ENCODE data around the gene BUD13. TPM values are rescaled to one million over a fixed set of nuclear protein-coding genes. Genes with fewer than 3 reads are reported as not detected.
"Not testable (repeated sequence)": the region's sequence is repeated elsewhere in the genome, so short reads cannot be mapped to it uniquely, and the experiment has no call there.

The BUD13 gene
- total RNA-seq, 1 donor from 2014 or later, result 11.6 TPM

DNA sequence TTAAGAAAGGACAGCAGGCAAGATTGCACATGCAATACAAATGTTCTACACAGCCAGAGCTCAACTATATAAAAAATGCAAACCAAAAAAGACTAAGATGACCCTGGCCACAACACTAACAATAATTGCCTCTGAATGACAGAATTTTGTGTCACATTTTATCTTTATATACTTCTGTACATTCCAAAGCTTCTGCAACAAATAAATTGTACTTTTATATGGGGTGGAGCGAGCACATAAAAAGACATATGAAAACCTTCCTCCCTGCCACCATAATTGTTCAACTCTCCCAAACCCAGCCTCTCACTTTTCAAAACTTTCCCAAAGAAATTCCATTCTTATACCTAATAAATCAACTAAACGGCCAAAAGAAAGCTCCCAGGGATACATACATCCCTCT is 10.7 kb downstream of the BUD13 start:
- DNase-seq (ENCODE audit: extremely low read depth, low read depth, low spot score), result no peak

GRCh38 chr11:116756044-116756443 is 16.7 kb downstream of the BUD13 start:
- DNase-seq (ENCODE audit: extremely low read depth, low read depth, low spot score), result not testable (repeated sequence)

GRCh38 chr11:116750070-116750718 is 22.6 kb downstream of the BUD13 start:
- no peak for DNase-seq (ENCODE audit: extremely low read depth, low read depth, low spot score)

- DNase-seq (ENCODE audit: extremely low read depth, low read depth, low spot score), result no peak
Measured at GRCh38 chr11:116742104-116742503, 30.7 kb downstream of the BUD13 start.

DNA sequence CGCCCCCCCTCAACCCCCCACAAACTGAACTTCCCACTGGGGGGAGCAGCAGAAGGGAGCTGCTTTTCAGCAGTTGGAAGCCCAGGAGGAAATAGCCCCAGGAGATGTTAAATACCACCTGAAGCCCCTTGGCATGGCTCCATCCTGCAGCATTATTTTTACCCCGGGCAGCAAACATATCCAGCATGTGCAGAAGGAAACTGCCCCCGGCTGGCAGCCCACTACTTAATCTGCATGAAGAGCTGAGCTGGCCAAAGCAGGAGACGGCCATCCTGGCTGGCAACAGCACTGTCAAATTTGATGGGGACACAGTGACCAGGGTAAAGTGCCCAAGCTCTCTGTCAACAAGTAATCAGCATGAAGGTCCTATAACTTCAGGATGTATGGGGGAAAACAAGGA is 32.0 kb downstream of the BUD13 start:
- no peak for DNase-seq (ENCODE audit: extremely low read depth, low read depth, low spot score)

- no peak for DNase-seq (ENCODE audit: extremely low read depth, low read depth, low spot score)
Measured at GRCh38 chr11:116738975-116739374, 33.8 kb downstream of the BUD13 start.

DNA sequence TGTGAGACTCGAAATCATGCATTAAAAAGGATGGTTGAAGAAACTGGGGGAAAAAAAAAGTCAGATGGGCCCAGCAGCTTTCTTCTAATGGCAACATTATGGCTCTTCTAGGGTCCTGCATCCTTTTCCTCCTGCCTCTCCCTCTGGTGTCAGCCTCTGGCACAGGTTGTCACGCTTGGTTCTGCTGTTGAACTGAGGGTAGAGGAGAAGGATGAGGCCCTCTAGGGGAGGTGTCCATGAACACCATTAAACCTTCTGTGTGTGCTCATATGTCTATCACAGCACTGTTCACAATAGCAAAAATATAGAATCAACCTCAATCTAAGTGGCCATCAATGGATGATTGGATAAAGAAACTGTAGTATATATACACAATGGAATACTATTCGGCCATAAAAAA is 36.0 kb downstream of the BUD13 start:
- DNase-seq (ENCODE audit: extremely low read depth, low read depth, low spot score), result no peak

GRCh38 chr11:116733969-116734508 is 38.7 kb downstream of the BUD13 start:
- no peak for DNase-seq (ENCODE audit: extremely low read depth, low read depth, low spot score)

DNA sequence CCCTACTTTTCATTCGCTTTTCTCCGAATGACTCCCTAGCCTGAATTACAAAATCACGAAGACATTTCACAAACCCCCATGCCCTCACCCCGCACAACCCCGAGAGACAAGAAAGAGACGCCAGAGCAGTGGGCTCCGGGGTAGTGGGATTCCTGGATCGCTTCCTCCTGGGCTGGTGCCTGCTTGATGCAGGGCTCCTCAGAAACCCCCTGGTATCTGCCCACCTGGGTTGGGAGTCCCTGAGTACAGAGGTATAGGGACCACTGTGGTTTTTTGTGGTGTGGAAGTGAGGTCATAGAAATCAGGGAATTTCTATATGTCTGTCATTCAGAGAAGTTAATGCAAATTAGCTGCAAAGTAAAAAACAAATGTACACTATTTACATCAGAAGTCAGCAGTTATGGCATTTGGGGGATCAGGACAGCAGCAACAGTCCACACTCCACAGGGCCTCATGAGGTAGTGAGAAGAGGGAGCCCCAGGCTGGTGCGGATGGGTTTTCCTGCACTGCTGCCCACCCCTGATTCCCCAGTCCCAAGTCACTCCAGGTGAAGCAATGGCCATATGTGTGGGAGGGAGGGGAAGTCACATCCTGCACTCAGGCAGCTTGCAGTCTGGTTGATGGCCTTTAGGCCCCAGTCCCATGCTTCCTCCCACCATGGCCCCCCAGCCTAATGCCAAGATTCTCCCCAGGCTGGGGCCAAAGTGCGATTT is 39.6 kb downstream of the BUD13 start:
- no peak for DNase-seq (ENCODE audit: extremely low read depth, low read depth, low spot score)

- DNase-seq (ENCODE audit: extremely low read depth, low read depth, low spot score), result no peak
Measured at GRCh38 chr11:116732271-116733042, 40.3 kb downstream of the BUD13 start.

DNA sequence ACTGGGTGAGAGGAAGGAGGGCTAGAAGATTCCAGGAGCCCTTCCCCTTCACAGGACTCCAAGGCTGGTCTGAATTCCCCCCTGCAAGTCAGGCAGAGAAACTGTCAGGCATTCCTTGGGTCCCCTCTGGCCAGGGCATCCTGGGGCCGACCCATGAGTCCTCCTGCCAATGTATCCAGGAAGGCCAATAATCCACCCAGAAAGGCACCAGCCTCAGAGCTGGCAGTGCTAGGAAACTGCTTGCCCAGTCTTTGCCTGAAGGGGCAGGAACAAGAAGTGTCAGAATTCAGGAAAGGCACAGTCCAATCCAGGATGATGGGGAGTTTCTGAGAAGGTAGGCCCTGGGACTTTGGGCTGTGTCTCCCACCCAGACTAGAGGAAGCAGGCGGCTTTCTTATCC is 41.0 kb downstream of the BUD13 start:
- no peak for DNase-seq (ENCODE audit: extremely low read depth, low read depth, low spot score)

DNA sequence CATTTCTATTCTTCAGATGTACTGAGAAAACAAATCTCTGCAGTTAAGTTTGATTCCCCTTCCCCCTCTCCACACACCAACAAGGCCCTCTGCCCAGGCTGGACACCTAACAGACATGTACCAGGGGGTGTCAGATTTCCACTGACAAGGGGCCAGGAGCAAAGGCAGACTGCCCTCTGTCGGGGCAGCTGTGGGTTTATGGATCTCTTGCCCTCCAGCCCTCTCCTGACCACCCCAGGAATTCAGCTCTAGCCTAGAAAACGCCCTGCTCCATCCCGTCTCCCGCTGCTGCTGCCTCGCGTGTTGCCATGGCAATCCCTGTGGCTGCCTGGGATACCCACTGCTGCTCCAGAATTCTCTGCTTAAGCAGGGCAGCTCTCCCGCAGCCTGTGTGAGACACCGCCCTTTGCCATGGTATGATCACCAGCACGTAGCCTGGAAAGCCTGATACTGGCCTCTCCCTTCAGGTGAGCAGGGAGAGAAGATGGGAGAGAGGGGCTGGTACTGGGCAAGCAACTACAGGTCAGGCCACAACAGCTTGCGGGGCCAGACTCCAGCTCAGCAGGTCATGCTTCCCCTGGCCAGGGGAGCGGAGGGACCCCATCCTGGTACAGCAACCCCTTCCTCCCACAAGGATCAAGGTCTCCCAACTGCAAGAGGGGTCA is 41.6 kb downstream of the BUD13 start:
- no peak for DNase-seq (ENCODE audit: extremely low read depth, low read depth, low spot score)

DNA sequence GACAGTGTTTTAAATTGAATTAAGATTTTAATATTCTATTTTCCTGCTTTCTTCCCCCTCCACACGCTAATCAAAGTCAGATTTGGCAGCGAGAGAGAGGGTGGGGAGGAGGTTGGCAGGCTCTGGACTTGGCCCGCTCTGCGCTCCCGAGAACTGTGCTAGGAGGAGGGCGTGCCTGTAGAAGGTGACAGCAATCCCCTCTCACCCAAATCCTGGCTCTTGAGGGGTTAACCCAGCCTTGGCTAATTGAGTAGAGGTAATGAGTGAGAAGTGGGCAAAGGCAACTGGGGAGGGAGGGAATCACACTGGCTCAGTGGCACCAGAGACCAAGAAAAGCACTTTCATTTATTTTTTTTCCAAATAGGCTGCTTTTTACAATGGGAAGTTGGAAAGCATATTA is 42.2 kb downstream of the BUD13 start:
- no peak for DNase-seq (ENCODE audit: extremely low read depth, low read depth, low spot score)

DNA sequence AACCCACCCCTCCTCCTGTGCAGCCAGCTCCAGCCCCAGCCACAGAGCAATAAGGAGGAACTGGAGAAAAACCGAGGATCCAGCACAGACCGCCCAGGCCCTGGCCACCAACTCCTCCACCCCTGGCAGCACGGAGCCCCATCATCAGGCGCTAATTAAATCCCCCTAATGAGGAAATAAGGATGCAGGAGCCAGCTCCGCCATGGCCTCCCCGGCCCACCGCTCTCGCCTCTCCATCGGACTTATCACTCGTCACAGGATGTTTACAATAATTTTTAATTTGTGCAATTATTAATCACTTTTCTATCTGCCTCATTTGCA is 42.6 kb downstream of the BUD13 start:
- no peak for DNase-seq (ENCODE audit: extremely low read depth, low read depth, low spot score)

- DNase-seq (ENCODE audit: extremely low read depth, low read depth, low spot score), result no peak
Measured at GRCh38 chr11:116729501-116730240, 43.1 kb downstream of the BUD13 start.

- no peak for DNase-seq (ENCODE audit: extremely low read depth, low read depth, low spot score)
Measured at GRCh38 chr11:116727990-116728389, 44.8 kb downstream of the BUD13 start.

DNA sequence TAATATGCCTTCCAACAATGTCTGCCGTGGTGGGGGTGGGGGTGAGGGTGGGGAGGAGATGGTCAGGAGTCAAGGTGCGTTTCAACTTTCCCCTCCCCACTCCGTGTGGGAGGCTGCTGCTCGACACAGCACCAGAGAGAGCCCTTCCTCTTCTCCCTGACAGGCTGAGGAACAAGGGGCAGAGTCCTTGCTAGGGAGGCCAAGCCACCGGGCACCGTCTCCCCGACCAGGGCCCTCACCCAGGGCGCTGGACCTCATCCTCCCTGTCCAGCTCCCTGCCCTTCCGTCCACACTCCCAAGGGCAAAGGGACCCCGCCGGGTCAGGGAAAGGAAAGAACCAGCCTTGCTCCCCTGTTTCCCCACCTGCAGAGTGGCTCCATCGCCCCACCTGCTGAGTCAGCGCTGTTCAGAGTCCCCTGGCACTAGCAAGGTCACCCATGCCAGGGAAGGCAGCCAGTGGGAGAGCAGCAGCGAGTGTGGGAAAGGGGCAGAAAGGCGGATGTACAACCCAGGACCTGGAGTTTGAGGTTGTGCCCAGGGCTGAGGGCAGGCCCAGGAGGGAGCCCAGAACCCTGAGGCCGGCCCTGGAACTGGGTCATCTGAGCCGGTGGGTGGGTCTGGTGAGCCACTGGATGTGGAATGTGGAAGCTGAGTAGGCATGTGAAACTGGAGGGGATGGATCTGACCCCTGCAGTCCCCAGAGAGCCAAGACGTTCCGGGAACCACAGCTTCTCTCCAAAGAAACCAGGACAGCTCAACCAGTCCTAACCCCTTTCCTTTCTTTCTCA is 47.2 kb downstream of the BUD13 start:
- DNase-seq (ENCODE audit: extremely low read depth, low read depth, low spot score), result no peak

DNA sequence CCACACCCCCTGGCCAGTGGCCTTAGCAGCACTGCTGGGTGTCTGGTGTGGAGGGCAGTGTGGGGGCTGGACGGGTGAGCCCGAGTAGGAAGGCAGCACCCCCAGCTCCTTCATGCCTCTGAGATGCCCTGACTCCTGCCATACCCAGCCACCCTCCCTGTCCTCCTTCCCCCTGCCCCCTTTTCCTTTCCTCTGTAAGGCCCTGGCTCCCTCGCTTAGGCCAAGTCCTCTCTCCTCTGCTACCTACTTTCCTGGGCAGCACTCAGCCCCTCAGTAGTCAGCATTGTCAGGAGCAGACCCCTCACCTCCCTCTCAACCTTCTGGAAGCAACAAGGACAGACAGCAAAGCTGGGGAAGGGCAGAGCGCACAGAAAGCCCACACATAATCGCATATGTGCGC is 48.0 kb downstream of the BUD13 start:
- no peak for DNase-seq (ENCODE audit: extremely low read depth, low read depth, low spot score)

GRCh38 chr11:116723511-116723910 is 49.3 kb downstream of the BUD13 start:
- DNase-seq (ENCODE audit: extremely low read depth, low read depth, low spot score), result no peak

DNA sequence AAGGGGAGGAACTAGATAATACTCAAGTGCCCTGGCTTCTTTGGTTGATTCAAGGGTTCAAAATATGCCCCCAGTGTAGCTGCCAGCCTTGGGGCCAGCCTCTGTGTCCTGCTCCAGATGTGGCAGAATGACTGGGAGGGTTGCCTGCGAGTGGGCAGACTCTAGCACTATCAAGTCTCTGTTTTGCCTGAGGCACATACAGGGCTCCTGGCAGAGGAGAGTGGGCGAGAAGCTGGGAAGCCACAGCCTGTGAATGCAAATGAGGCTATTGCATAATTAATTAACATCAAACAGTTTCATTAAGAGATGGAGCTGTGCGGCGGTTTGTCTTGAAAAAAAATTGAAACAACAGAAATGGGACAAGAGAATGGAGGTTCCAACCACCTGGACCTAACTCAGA is 50.8 kb downstream of the BUD13 start:
- DNase-seq (ENCODE audit: extremely low read depth, low read depth, low spot score), result no peak
